ENCODE measurements around the gene PLEKHA6.

DNA sequence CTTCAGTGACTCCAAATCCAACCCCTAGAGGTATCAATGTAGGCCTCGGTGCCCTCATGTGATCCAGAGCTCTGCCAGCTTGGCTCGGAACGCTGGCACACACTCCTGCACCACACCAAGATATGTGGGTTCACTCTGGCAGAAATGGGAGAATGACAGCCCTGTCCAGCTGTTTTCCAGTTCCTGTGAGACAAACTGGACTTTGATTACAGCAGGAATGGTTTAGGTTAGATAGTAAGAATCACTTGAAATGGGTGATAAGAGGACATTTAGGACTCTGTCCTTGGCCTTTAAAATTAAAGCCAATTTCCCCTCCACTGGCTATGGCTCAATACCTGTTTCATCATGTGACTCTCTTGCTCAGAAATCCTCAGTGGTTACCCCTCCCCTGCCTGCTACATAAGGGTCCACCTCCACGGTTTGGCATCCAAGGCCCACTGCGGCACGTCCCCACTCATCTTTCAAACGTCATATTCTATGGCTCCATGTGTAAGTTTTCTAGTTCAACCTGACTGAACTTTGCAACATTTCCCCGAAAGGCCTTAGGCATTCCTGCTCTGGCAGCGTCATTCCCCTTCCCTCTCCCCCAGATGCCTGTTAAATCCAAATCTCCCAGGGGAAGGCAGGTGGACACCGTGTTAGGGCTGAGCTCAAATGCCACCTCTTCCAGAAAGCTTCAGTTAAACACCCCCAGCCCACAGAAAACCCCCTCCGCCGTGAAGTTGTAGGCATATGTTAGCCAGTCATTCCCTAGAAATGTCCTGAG lies 44.7 kb downstream of the PLEKHA6 start:
- TF ChIP-seq, protein P1, sequence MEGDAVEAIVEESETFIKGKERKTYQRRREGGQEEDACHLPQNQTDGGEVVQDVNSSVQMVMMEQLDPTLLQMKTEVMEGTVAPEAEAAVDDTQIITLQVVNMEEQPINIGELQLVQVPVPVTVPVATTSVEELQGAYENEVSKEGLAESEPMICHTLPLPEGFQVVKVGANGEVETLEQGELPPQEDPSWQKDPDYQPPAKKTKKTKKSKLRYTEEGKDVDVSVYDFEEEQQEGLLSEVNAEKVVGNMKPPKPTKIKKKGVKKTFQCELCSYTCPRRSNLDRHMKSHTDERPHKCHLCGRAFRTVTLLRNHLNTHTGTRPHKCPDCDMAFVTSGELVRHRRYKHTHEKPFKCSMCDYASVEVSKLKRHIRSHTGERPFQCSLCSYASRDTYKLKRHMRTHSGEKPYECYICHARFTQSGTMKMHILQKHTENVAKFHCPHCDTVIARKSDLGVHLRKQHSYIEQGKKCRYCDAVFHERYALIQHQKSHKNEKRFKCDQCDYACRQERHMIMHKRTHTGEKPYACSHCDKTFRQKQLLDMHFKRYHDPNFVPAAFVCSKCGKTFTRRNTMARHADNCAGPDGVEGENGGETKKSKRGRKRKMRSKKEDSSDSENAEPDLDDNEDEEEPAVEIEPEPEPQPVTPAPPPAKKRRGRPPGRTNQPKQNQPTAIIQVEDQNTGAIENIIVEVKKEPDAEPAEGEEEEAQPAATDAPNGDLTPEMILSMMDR (IDR thresholded peaks at IDR 0.05): no peak
- no peak for TF ChIP-seq POLR2A (IDR thresholded peaks at IDR 0.05)

Measured in right lobe of liver (tissue), 4 donors.